Activated CD4-positive, CD25-positive, alpha-beta regulatory T cell treated with anti-CD3 and anti-CD28 coated beads, Interleukin-2, amount 50 U/mL, for 16 hours (primary cell): ENCODE data around the gene FAM3B.

ENCODE experiments used
- DNase-seq: peaks from one replicate; pipeline ENCODE4 v3.0.0-alpha.2; 2020; ENCODE audit warnings: low read depth, low spot score

Gene FAM3B

DNA sequence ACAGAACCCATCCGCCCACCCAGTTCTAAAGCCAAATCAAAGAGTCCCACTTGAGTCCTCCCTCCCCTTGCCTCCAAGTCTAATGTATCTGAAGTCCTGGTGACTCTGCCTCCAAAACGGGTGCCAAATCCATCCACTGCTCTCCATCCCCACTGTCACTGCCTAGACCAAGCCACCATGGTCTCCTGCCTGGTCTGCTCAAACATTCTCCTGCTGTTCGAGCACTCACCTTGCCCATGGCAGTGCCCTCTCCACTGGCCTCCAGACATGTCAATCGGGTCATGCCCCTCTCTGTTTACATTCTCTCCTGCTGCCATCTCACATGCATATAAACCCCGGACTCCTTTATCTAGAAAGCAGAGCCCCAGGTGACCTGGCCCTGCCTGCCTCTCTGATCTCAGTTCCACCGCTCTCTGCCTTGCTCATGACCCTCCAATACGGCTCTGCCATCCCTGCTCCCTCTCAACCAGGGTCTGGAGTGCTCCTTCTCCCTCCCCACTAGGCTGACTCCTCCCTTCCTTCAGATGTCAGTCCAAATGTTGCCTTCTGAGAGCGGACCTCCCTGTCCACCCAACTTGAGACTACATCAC, 77.4 kb downstream of the FAM3B start:
- no peak for DNase-seq

DNA sequence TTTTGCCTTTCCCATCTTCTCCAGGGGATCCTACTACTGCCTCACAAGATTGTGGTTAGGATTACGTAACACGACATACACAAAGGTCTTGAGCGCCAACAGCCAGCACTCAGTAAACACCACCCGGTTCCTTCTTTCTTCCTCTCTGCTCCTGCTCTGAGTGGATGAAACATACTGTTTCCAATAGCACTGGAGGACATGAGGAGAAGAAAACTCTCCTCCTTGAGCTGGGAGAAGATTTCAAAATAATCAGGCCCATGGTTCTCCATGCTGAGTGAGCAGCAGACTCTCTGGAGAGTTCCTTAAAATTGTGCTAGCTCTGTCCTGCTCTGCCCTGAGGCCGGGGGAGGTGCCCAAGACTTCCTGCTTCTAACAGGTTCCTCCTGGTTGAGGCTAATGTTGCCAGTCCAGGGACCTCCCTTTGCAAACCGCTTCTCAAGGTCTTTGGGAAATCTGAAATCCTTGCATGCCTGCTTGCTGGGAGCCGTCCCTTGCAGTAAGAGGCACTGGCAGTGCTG, 80.0 kb downstream of the FAM3B start:
- no peak for DNase-seq

DNA sequence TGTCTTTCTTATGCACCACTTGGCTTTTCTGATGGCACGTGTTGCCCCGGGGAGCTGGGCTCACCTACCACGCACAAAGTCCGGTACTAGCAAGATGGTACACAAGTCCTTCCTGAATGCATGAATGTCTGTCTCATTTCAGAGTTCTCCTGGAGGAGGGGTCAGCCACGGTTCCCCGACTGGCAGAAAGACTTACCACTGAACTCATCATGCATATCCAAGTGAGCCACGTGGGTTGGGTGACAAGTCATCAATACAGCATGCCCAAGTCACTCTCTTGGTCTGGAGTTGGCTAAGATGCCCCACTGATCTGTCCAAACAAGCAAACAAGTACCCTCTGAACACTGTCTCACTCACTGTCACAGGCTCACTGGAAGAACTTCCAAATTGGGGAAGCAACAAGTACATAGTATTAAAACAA, 80.9 kb downstream of the FAM3B start:
- DNase-seq, result no peak

- no peak for DNase-seq
These were observed 81.7 kb downstream of the FAM3B start for GRCh38 chr21:41398251-41398650.

DNA sequence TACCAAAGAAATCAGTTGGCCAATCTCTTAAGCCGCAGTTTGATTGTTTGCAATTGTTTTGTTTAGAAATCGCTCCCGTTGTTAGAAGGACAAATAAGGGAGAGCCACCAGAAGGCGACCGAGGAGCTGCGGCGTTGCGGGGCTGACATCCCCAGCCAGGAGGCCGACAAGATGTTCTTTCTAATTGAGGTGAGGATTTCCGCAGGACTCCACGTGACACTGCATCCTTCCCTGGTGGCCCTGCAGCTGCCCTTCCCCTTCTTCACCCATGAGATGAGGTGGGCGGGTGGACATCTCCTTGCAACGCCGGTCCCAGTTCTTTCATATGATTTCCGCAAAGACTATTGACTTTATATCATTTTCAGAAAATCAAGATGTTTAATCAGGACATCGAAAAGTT, 82.2 kb downstream of the FAM3B start:
- no peak for DNase-seq

- DNase-seq, result no peak
These were observed 82.7 kb downstream of the FAM3B start for GRCh38 chr21:41399246-41399800.

DNA sequence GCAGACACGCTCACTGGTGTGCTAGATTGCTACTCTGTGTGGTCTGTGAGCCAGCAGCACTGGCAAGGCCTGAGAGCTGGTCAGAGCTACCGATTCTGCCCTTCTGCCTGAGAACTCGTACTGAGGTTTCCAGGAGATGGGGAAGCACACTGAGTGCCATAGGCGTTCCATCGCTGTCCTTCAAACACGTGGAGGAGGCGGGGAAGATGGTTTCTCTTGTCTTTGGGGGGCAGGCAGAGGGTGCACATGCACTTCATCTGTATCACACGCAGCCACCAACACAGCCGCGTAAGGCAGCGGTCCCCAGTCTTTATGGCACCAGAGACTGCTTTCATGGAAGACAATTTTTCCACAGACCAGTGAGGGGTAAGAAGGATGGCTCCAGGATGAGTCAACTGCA, 85.6 kb downstream of the FAM3B start:
- no peak for DNase-seq

DNA sequence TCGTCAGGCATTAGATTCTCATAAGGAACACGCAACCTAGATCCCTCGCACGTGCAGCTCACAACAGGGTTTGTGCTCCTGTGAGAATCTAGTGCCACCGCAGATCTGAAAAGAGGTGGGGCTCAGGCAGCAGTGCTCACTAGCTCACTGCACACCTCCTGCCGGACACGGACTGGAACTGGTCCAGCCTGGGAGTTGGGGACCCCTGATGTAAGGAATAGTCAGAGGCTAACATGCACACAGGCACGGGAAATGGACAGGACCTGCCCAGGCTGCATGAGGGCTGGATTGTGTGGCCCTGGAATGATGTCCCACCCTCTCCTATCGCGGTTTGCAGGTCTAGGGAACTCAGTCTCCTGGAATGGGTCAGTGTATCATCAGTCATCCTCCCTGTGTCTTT, 86.2 kb downstream of the FAM3B start:
- DNase-seq, result no peak

GRCh38 chr21:41403331-41403730, 86.7 kb downstream of the FAM3B start:
- no peak for DNase-seq

- DNase-seq, result no peak
These were observed 87.4 kb downstream of the FAM3B start for GRCh38 chr21:41403966-41404365.

- DNase-seq, result no peak
These were observed 88.7 kb downstream of the FAM3B start for GRCh38 chr21:41405321-41405720.

- no peak for DNase-seq
These were observed 89.7 kb downstream of the FAM3B start for GRCh38 chr21:41406340-41406739.
